ENCODE results near the gene DCAF11.
A peak's percentile ranks its signal among the peaks of the same experiment; 100 is the strongest.

The DCAF11 gene

GRCh38 chr14:24162093-24162492 lies 47.5 kb downstream of the DCAF11 start:
- peak in 1 of 2 experiments; percentile 50 for DNase-seq

- DNase-seq, result no peak
Measured at GRCh38 chr14:24164518-24164991, 50.0 kb downstream of the DCAF11 start.

- DNase-seq, result no peak
Measured at GRCh38 chr14:24165785-24166184, 51.2 kb downstream of the DCAF11 start.

- DNase-seq, result no peak
Measured at GRCh38 chr14:24167469-24168114, 53.0 kb downstream of the DCAF11 start.

- peak; percentile 79 to 81 for DNase-seq
Measured at GRCh38 chr14:24171422-24172260, 57.1 kb downstream of the DCAF11 start, which contains the start of gene REC8. Gene REC8, plus strand, starts transcription at chr14:24172080. Its CDS starts 473 bp downstream, at chr14:24172553.

GRCh38 chr14:24172261-24172860 lies 57.8 kb downstream of the DCAF11 start:
- no peak for DNase-seq

- no peak for DNase-seq
Measured at GRCh38 chr14:24172871-24173281, 58.3 kb downstream of the DCAF11 start.

Measured in activated T-cell treated with anti-CD3 and anti-CD28 coated beads, Interleukin-2, amount 50 U/mL, for 48 hours (primary cell).